Liver (tissue), 9 donors: Measurements from ENCODE around the gene NLGN1. TPM values are rescaled to one million over a fixed set of nuclear protein-coding genes. Genes with fewer than 3 reads are reported as not detected.

ENCODE experiments used
- DNase-seq: peaks from one replicate; pipeline ENCODE4 v3.0.0-alpha.2; 2017; ENCODE audit warnings: low spot score
- H3K27ac ChIP-seq, 2 donors: one replicate each; pipeline ENCODE4 v1.7.0; 2013; ENCODE audit warnings: inconsistent platforms in 2 of 2, low read length in 2 of 2, control low read depth in 1 of 2, low read depth in 1 of 2, mild to moderate bottlenecking in 1 of 2
- H3K27me3 ChIP-seq, 4 donors: one replicate each; pipeline versions ENCODE4 v1.6.1 to v1.7.0; 2013; ENCODE audit warnings: low read length in 3 of 4, inconsistent platforms in 1 of 4, mild to moderate bottlenecking in 1 of 4, moderate library complexity in 1 of 4; ENCODE audit not compliant: control insufficient read depth in 4 of 4, insufficient read depth in 4 of 4
- H3K36me3 ChIP-seq, 4 donors: one replicate each; pipeline versions ENCODE4 v1.6.1 to v1.7.0; 2013; ENCODE audit warnings: low read length in 3 of 4, mild to moderate bottlenecking in 3 of 4, low read depth in 1 of 4, moderate library complexity in 1 of 4; ENCODE audit not compliant: control insufficient read depth in 4 of 4, insufficient read depth in 3 of 4
- H3K4me1 ChIP-seq, 4 donors: one replicate each; pipeline versions ENCODE4 v1.6.1 to v1.7.0; 2013; ENCODE audit warnings: low read length in 3 of 4, mild to moderate bottlenecking in 3 of 4, moderate library complexity in 1 of 4; ENCODE audit not compliant: control insufficient read depth in 4 of 4, insufficient read depth in 4 of 4
- H3K4me3 ChIP-seq, 3 donors: one replicate each; pipeline versions ENCODE4 v1.6.1 to v1.7.0; 2013; ENCODE audit warnings: low read length in 3 of 3, control low read depth in 1 of 3, low read depth in 1 of 3, mild to moderate bottlenecking in 1 of 3
- H3K9ac ChIP-seq, 2 donors: one replicate each; pipeline ENCODE4 v1.7.0; 2013; ENCODE audit warnings: low read length in 2 of 2, mild to moderate bottlenecking in 2 of 2, moderate library complexity in 2 of 2, control low read depth in 1 of 2, low read depth in 1 of 2
- H3K9me3 ChIP-seq, 4 donors: one replicate each; pipeline versions ENCODE4 v1.6.1 to v1.7.0; 2013; ENCODE audit warnings: low read length in 3 of 4; ENCODE audit not compliant: control insufficient read depth in 4 of 4
- EGR1 ChIP-seq, 2 donors: IDR thresholded peaks; 2 replicates each; pipeline ENCODE4 v1.6.1; 2016 to 2018; ENCODE audit warnings: antibody characterized with exemption in 2 of 2, low read depth in 2 of 2
- FOXA1 ChIP-seq: IDR thresholded peaks from 2 replicates; pipeline ENCODE4 v1.6.1; 2016; ENCODE audit warnings: antibody characterized with exemption
- FOXA2 ChIP-seq: IDR thresholded peaks from 2 replicates; pipeline ENCODE4 v1.6.1; 2016; ENCODE audit warnings: antibody characterized with exemption
- GABPA ChIP-seq, 2 donors: IDR thresholded peaks in 1 of 2; conservative IDR thresholded peaks in 1 of 2; 2 replicates each; pipeline ENCODE4 v1.6.1; 2016; ENCODE audit warnings: antibody characterized with exemption in 2 of 2, mild to moderate bottlenecking in 1 of 2, moderate library complexity in 1 of 2
- HNF4A ChIP-seq, 2 donors: conservative IDR thresholded peaks; 2 replicates each; pipeline ENCODE4 v1.6.1; 2016; ENCODE audit warnings: antibody characterized with exemption in 2 of 2, mild to moderate bottlenecking in 2 of 2
- HNF4G ChIP-seq: IDR thresholded peaks from 2 replicates; pipeline ENCODE4 v1.6.1; 2016; ENCODE audit warnings: antibody characterized with exemption
- JUND ChIP-seq, 2 donors: IDR thresholded peaks; 2 replicates each; pipeline ENCODE4 v1.6.1; 2016; ENCODE audit warnings: antibody characterized with exemption in 2 of 2
- NR2F2 ChIP-seq: IDR thresholded peaks from 2 replicates; pipeline ENCODE4 v1.6.1; 2016; ENCODE audit warnings: antibody characterized with exemption
- RAD21 ChIP-seq, 2 donors: IDR thresholded peaks; 2 replicates each; pipeline ENCODE4 v1.6.1; 2016; ENCODE audit warnings: antibody characterized with exemption in 2 of 2, mild to moderate bottlenecking in 2 of 2
- REST ChIP-seq: IDR thresholded peaks from 2 replicates; pipeline ENCODE4 v1.6.1; 2016; ENCODE audit warnings: antibody characterized with exemption, mild to moderate bottlenecking
- RXRA ChIP-seq, 2 donors: IDR thresholded peaks; 2 replicates each; pipeline ENCODE4 v1.6.1; 2017 to 2018; ENCODE audit warnings: antibody characterized with exemption in 2 of 2, mild to moderate bottlenecking in 1 of 2
- SP1 ChIP-seq: IDR thresholded peaks from 2 replicates; pipeline ENCODE4 v1.6.1; 2018; ENCODE audit warnings: antibody characterized with exemption, mild to moderate bottlenecking
- TAF1 ChIP-seq: conservative IDR thresholded peaks from 2 replicates; pipeline ENCODE4 v1.6.1; 2016; ENCODE audit warnings: antibody characterized with exemption, mild to moderate bottlenecking
- YY1 ChIP-seq: IDR thresholded peaks from 2 replicates; pipeline ENCODE4 v1.6.1; 2016; ENCODE audit warnings: antibody characterized with exemption, mild to moderate bottlenecking
- WGBS: extraction: QIAGEN DNeasy Blood & Tissue Kit; methylation state at CpG from one replicate; pipeline ENCODE4 v1.1.7; 2013; 5-methylcytosine and 5-hydroxymethylcytosine counted together
- polyA plus RNA-seq, 2 donors: library from polyadenylated mRNA; stranded (reverse) in 1 of 2; unstranded in 1 of 2; fragments of 200-250 nt in 1 of 2; fragments of >200 nt in 1 of 2; fragmentation: Nextera tagmentation in 1 of 2; extraction: Ambion mirVana in 1 of 2; gene quantifications; one replicate each; pipeline versions ENCODE4 v1.2.1 to v1.2.3, GENCODE V29; 2013 to 2015
- total RNA-seq, 2 donors: library from RNA; depleted of rRNA; stranded (reverse); fragments of >200 nt; gene quantifications; one replicate each; pipeline ENCODE4 v1.2.3, GENCODE V29; 2014
- TF ChIP-seq, protein P1 (sequence below): IDR thresholded peaks from 2 replicates; pipeline ENCODE4 v1.6.1; 2016; ENCODE audit warnings: antibody characterized with exemption
- TF ChIP-seq, protein P2 (sequence below): fragments of 150-350 bp; IDR thresholded peaks from 2 replicates; pipeline ENCODE4 v1.5.1; 2017; ENCODE audit warnings: improper control_type of control experiment, low read depth, low read length; ENCODE audit not compliant: missing input control
- TF ChIP-seq, protein P3 (sequence below): IDR thresholded peaks from 2 replicates; pipeline ENCODE4 v1.6.1; 2016; ENCODE audit warnings: antibody characterized with exemption
- TF ChIP-seq, protein P4 (sequence below): IDR thresholded peaks from 2 replicates; pipeline ENCODE4 v1.6.1; 2016; ENCODE audit warnings: antibody characterized with exemption
- donor health status: healthy.
- donor health status: healthy.
- donor health status: healthy.
- donor health status: healthy.
- donor health status: healthy.

The NLGN1 gene
- total and polyA plus RNA-seq, 4 donors, result 0.02 to 0.67 (median 0.37) TPM; not detected in 1

DNA sequence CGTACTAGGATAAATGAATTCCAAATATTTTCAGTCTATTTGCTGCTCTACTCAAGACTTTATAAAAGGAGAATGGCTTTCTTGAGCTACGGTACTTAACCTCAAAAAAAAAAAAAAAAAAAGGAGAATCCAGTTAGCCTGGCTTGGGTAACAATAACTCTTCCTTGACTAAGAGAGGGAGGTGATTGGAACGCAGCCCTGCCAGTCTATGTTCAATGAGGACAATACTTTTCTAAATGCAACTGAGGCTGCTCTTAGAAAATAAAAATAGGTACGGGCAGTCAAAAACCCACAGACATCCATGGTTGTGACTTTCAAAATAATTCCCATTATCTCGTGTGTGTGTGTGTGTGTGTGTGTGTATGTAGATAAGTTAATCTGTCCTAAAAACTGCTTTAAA is 799.9 kb downstream of the NLGN1 start:
- no peaks in the 10 kb centered on the region for H3K36me3 ChIP-seq
- no peak for DNase-seq
- H3K4me1 ChIP-seq, result no peaks in the 10 kb centered on the region
- H3K4me3 ChIP-seq, result no peak overlapping the region
- no peak overlapping the region for H3K27ac ChIP-seq
- TF ChIP-seq EGR1 (IDR thresholded peaks at IDR 0.05; ENCODE audit: low read depth in 2 of 2), result no peak
- TF ChIP-seq TAF1, result no peak
- no peak for TF ChIP-seq REST
- no peak for TF ChIP-seq NR2F2
- TF ChIP-seq HNF4G, result no peak
- TF ChIP-seq, protein P1, sequence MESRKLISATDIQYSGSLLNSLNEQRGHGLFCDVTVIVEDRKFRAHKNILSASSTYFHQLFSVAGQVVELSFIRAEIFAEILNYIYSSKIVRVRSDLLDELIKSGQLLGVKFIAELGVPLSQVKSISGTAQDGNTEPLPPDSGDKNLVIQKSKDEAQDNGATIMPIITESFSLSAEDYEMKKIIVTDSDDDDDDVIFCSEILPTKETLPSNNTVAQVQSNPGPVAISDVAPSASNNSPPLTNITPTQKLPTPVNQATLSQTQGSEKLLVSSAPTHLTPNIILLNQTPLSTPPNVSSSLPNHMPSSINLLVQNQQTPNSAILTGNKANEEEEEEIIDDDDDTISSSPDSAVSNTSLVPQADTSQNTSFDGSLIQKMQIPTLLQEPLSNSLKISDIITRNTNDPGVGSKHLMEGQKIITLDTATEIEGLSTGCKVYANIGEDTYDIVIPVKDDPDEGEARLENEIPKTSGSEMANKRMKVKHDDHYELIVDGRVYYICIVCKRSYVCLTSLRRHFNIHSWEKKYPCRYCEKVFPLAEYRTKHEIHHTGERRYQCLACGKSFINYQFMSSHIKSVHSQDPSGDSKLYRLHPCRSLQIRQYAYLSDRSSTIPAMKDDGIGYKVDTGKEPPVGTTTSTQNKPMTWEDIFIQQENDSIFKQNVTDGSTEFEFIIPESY, result no peak
- TF ChIP-seq YY1, result no peak
- no peak for TF ChIP-seq HNF4A (conservative IDR thresholded peaks at IDR 0.05)
- TF ChIP-seq, protein P2, sequence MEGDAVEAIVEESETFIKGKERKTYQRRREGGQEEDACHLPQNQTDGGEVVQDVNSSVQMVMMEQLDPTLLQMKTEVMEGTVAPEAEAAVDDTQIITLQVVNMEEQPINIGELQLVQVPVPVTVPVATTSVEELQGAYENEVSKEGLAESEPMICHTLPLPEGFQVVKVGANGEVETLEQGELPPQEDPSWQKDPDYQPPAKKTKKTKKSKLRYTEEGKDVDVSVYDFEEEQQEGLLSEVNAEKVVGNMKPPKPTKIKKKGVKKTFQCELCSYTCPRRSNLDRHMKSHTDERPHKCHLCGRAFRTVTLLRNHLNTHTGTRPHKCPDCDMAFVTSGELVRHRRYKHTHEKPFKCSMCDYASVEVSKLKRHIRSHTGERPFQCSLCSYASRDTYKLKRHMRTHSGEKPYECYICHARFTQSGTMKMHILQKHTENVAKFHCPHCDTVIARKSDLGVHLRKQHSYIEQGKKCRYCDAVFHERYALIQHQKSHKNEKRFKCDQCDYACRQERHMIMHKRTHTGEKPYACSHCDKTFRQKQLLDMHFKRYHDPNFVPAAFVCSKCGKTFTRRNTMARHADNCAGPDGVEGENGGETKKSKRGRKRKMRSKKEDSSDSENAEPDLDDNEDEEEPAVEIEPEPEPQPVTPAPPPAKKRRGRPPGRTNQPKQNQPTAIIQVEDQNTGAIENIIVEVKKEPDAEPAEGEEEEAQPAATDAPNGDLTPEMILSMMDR, result no peak
- no peak for TF ChIP-seq SP1
- TF ChIP-seq FOXA1, result no peak
- no peak for TF ChIP-seq GABPA (IDR thresholded peaks at IDR 0.05 in 1 of 2, conservative IDR thresholded peaks at IDR 0.05 in 1 of 2)
- no peak for TF ChIP-seq FOXA2
- TF ChIP-seq RAD21 (IDR thresholded peaks at IDR 0.05), result no peak
- no peak for TF ChIP-seq RXRA (IDR thresholded peaks at IDR 0.05)
- TF ChIP-seq, protein P3, sequence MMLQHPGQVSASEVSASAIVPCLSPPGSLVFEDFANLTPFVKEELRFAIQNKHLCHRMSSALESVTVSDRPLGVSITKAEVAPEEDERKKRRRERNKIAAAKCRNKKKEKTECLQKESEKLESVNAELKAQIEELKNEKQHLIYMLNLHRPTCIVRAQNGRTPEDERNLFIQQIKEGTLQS, result no peak
- no peak for TF ChIP-seq JUND (IDR thresholded peaks at IDR 0.05)
- TF ChIP-seq, protein P4, sequence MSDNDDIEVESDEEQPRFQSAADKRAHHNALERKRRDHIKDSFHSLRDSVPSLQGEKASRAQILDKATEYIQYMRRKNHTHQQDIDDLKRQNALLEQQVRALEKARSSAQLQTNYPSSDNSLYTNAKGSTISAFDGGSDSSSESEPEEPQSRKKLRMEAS, result no peak
- no peaks in the 10 kb centered on the region for H3K9me3 ChIP-seq
- no peaks in the 10 kb centered on the region for H3K27me3 ChIP-seq
- H3K9ac ChIP-seq, result no peak overlapping the region
- WGBS, result 80% methylated on average over 5 of the region's 5 CpGs
